Right lobe of liver (tissue), 6 donors: ENCODE results near the gene OR7G3. TPM values are rescaled to one million over a fixed set of nuclear protein-coding genes. Genes with fewer than 3 reads are reported as not detected.

Experiments
- ATAC-seq, 4 donors: fragments of 200-7000 bp; cut with Tn5 transposase; one replicate each; pipeline ENCODE4 v1.9.1; 2020; ENCODE audit warnings: mild to moderate bottlenecking in 4 of 4, moderate library complexity in 4 of 4
- DNase-seq, 3 donors: peaks; one replicate each; pipeline ENCODE4 v3.0.0-alpha.2; 2020
- H3K27ac ChIP-seq, 3 donors: fragments of 200-600 bp; one replicate each; pipeline ENCODE4 v1.8.0; 2022
- H3K27me3 ChIP-seq, 2 donors: fragments of 200-600 bp; one replicate each; pipeline ENCODE4 v1.8.0; 2022
- H3K36me3 ChIP-seq, 4 donors: fragments of 200-600 bp; sonication (generic) in 1 of 4; one replicate each; pipeline versions ENCODE4 v1.5.1 to v1.8.0; 2017 to 2022; ENCODE audit warnings: control low read depth in 1 of 4
- H3K4me1 ChIP-seq, 4 donors: fragments of 200-600 bp; sonication (generic) in 1 of 4; one replicate each; pipeline versions ENCODE4 v1.5.1 to v1.8.0; 2017 to 2022; ENCODE audit warnings: control low read depth in 1 of 4
- H3K4me3 ChIP-seq, 3 donors: fragments of 200-600 bp; one replicate each; pipeline ENCODE4 v1.8.0; 2022
- H3K9me3 ChIP-seq, 4 donors: fragments of 200-600 bp; sonication (generic) in 1 of 4; one replicate each; pipeline versions ENCODE4 v1.5.1 to v1.8.0; 2017 to 2022; ENCODE audit warnings: control low read depth in 1 of 4
- POLR2A ChIP-seq: fragments of 450-650 bp; IDR thresholded peaks from one replicate; pipeline ENCODE4 v1.6.1; 2017; ENCODE audit warnings: antibody characterized with exemption, mild to moderate bottlenecking
- WGBS: methylation state at CpG from one replicate; pipeline ENCODE4 v1.1.6; 2018; ENCODE audit warnings: low coverage, low lambda C conversion rate; ENCODE audit not compliant: insufficient coverage; ENCODE audit errors: missing lambda C conversion rate; 5-methylcytosine and 5-hydroxymethylcytosine counted together
- intact Hi-C, 2 donors: fragments of 100-400 bp; cut with DNase I; formaldehyde crosslinking; loops; one replicate each; pipeline versions ENCODE4 v1.11.2 to v1.14.1; 2022
- long read RNA-seq: library from polyadenylated mRNA; unstranded; transcript quantifications from one replicate; pipeline ENCODE4 v2.0.0, GENCODE V29; 2019
- total RNA-seq, 6 experiments: library from RNA; depleted of rRNA in 2 of 6; stranded (reverse); fragments of >200 nt in 2 of 6; fragmentation: NEBNext Ultra II Directional in 3 of 6; extraction: Animal tissue kit (Norgen Biotek cat#: 25700) in 3 of 6; gene quantifications; one replicate each; pipeline versions ENCODE4 v1.1.0 to v1.2.4, GENCODE V29; 2016 to 2023
- TF ChIP-seq, protein P1 (sequence below), 4 donors: fragments of 200-600 bp in 3 of 4; fragments of 450-650 bp in 1 of 4; IDR thresholded peaks; one replicate each; pipeline versions ENCODE4 v1.5.1 to v1.8.0; 2016 to 2022; ENCODE audit warnings: antibody characterized with exemption in 4 of 4, mild to moderate bottlenecking in 2 of 4
- donor health status: DM: no; HTN: yes; CAD: no.
- donor health status: DM: no; HTN: no; CAD: no.
- donor health status: DM: no; HTN: no; CAD: no.
- donor health status: DM: no; HTN: yes; CAD: no.
- donor health status: DM: no; HTN: yes; CAD: no.

The OR7G3 gene
- not detected for total RNA-seq
- long read RNA-seq: 0 reads

DNA sequence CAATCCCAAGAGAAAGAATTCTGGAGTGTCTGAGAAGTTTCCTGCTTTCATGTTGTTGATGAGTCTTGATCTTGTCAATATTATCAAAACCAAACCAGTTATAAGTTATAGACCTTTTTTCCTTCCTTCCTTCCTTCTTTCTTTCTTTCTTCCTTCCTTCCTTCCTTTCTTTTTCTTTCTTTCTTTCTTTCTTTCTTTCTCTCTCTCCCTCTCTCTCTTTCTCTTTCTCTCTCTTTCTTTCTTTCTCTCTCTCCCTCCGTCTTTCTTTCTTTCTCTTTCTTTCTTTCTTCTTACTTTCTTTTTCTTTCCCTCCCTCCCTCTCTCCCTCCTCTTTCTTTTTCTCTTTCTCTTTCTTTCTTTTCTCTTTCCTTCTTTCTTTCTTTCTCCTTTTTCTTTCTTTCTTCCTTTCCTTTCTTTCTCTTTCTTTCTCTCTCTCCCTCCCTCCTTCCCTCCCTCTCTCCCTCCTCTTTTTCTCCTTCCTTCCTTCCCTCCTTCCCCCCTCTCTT lies at the start of gene OR7G3:
TSS of gene OR7G3 (minus strand) at position 51 of the 506 bp plus-strand sequence. CDS start at position 51, 0 bp downstream.
- Histone ChIP-seq H3K4me1 (no peaks in the 10 kb centered on the region), H3K27me3 (no peaks in the 10 kb centered on the region), H3K9me3 (no peaks in the 10 kb centered on the region), H3K36me3 (no peaks in the 10 kb centered on the region), H3K4me3 (no peak within 1 kb of the TSS), H3K27ac (no peak within 1 kb of the TSS)
- TF ChIP-seq, protein P1, sequence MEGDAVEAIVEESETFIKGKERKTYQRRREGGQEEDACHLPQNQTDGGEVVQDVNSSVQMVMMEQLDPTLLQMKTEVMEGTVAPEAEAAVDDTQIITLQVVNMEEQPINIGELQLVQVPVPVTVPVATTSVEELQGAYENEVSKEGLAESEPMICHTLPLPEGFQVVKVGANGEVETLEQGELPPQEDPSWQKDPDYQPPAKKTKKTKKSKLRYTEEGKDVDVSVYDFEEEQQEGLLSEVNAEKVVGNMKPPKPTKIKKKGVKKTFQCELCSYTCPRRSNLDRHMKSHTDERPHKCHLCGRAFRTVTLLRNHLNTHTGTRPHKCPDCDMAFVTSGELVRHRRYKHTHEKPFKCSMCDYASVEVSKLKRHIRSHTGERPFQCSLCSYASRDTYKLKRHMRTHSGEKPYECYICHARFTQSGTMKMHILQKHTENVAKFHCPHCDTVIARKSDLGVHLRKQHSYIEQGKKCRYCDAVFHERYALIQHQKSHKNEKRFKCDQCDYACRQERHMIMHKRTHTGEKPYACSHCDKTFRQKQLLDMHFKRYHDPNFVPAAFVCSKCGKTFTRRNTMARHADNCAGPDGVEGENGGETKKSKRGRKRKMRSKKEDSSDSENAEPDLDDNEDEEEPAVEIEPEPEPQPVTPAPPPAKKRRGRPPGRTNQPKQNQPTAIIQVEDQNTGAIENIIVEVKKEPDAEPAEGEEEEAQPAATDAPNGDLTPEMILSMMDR (IDR thresholded peaks at IDR 0.05): no peak
- no peak for TF ChIP-seq POLR2A
- intact Hi-C loops: no loop called here
- 38% methylated on average over 1 of the region's 1 CpG for WGBS
- no peak for ATAC-seq
- no peak for DNase-seq

DNA sequence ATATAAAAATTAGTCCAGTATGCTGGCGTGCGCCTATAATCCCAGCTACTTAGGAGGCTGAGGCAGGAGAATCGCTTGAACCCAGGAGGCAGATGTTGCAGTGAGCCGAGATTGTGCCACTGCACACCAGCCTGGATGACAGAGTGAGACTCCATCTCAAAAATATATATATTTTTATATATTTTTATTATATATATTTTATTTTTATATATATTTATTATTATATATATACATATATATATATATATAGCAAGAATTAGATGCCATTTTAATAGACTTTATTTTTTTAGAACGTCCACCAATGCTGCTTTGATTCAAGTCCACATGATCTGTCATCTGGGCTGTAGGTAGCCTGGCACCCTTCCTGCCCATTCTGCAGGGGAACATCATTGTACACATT lies 48.6 kb upstream of the OR7G3 start:
- Histone ChIP-seq H3K9me3 (no peaks in the 10 kb centered on the region), H3K4me1 (no peaks in the 10 kb centered on the region), H3K4me3 (no peak overlapping the region), H3K36me3 (no peaks in the 10 kb centered on the region), H3K27ac (no peak overlapping the region), H3K27me3 (no peaks in the 10 kb centered on the region)
- TF ChIP-seq POLR2A: no peak
- TF ChIP-seq, protein P1 (IDR thresholded peaks at IDR 0.05): no peak
- ATAC-seq (no peak), DNase-seq (no peak)
- intact Hi-C loops: no loop called here
- 76% methylated on average over 5 of the region's 5 CpGs for WGBS

DNA sequence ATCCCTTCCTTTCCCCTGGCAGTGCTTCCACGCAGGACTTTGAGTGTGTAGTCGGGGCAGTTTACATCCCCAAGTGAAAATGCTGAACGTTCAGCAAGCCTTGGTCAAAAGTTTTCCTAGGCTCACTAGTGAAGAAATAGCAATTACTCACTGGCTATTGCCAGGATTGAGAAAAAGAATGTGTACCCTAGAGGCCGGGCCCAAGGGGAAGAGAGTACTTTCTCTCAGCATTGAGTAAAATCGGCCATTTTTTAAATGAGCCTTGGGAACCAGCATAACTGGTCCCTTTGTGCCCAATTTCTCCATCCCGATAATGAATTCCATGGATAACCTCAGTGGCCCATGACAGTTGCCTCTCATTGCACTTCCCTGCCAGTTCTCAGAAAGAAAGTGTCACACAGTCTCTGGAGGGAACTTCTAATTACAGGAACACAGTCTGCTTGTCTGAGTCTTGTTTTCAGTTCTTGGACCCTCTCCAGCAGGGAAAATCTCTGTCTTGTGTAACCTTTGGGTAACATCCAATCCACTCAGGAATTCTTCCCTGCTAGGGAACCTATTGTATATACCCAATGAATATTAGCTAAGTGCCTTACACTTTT lies 44.7 kb upstream of the OR7G3 start:
- H3K27ac ChIP-seq: no peak overlapping the region
- TF ChIP-seq, protein P1 (IDR thresholded peaks at IDR 0.05): no peak
- TF ChIP-seq POLR2A: no peak
- H3K9me3 ChIP-seq: no peaks in the 10 kb centered on the region
- WGBS: 78% methylated on average over 4 of the region's 6 CpGs
- H3K4me3 ChIP-seq: no peak overlapping the region
- no peaks in the 10 kb centered on the region for H3K36me3 ChIP-seq
- no peaks in the 10 kb centered on the region for H3K27me3 ChIP-seq
- DNase-seq: no peak
- H3K4me1 ChIP-seq: no peaks in the 10 kb centered on the region
- ATAC-seq: no peak
- intact Hi-C loops: no loop called here

DNA sequence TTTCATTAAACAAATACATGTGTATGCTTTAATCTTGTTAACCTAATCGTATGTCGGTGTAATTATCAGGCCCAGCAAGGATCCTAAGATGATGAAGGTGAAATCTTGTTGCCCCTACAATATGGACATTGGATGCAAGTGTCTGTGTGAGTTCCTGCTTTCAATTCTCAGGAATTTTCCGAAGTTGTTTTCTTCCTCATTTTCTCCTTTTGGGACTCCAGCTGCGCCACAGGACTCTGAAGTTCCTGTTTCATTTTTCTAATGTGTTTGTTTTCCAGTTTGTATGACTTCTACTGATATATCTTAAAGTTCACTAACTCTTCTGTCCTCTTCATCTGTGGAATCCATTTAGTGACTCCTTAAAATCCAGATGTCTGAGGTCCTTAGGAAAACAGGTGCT lies 40.1 kb upstream of the OR7G3 start:
- H3K27me3 ChIP-seq: no peaks in the 10 kb centered on the region
- no peak for DNase-seq
- no peaks in the 10 kb centered on the region for H3K4me1 ChIP-seq
- peaks cover 0 to 16% (median 9%) of the 10 kb centered on the region in 4 donors for H3K36me3 ChIP-seq
- WGBS: 84% methylated on average over 4 of the region's 4 CpGs
- H3K4me3 ChIP-seq: no peak overlapping the region
- TF ChIP-seq POLR2A: no peak
- TF ChIP-seq, protein P1 (IDR thresholded peaks at IDR 0.05): no peak
- ATAC-seq: no peak
- peaks cover 0 to 5% (median 0%) of the 10 kb centered on the region in 4 donors for H3K9me3 ChIP-seq
- H3K27ac ChIP-seq: no peak overlapping the region
- intact Hi-C loops: no loop called here
